Psoas muscle (tissue), 8 donors: ENCODE data around the gene SIGLEC5. TPM values are rescaled to one million over a fixed set of nuclear protein-coding genes. Genes with fewer than 3 reads are reported as not detected.

Source experiments
- ATAC-seq, 4 donors: fragments of 200-7000 bp; cut with Tn5 transposase; one replicate each; pipeline ENCODE4 v1.9.1; 2020; ENCODE audit warnings: moderate library complexity in 3 of 4, mild to moderate bottlenecking in 2 of 4
- DNase-seq, 2 donors: peaks; one replicate each; pipeline ENCODE4 v3.0.0-alpha.2; 2020
- H3K27ac ChIP-seq: fragments of 200-600 bp; one replicate; pipeline ENCODE4 v1.8.0; 2022
- H3K27me3 ChIP-seq, 3 donors: fragments of 200-600 bp in 1 of 3; one replicate each; pipeline versions ENCODE4 v1.6.1 to v1.8.0; 2013 to 2022; ENCODE audit warnings: low read length in 2 of 3, mild to moderate bottlenecking in 2 of 3, moderate library complexity in 1 of 3; ENCODE audit not compliant: insufficient read depth in 3 of 3
- H3K36me3 ChIP-seq, 2 donors: fragments of 200-600 bp in 1 of 2; one replicate each; pipeline versions ENCODE4 v1.6.1 to v1.8.0; 2013 to 2022; ENCODE audit warnings: low read depth in 1 of 2, mild to moderate bottlenecking in 1 of 2, moderate library complexity in 1 of 2; ENCODE audit not compliant: insufficient read depth in 1 of 2
- H3K4me1 ChIP-seq: fragments of 200-600 bp; one replicate; pipeline ENCODE4 v1.8.0; 2022
- H3K4me3 ChIP-seq: fragments of 200-600 bp; one replicate; pipeline ENCODE4 v1.8.0; 2022; ENCODE audit warnings: mild to moderate bottlenecking
- H3K9me3 ChIP-seq: fragments of 200-600 bp; one replicate; pipeline ENCODE4 v1.8.0; 2022
- WGBS, 3 donors: extraction: QIAGEN DNeasy Blood & Tissue Kit; methylation state at CpG; one replicate each; pipeline versions ENCODE4 v1.1.6 to v1.1.7; 2013; 5-methylcytosine and 5-hydroxymethylcytosine counted together
- intact Hi-C, 2 donors: fragments of 100-400 bp; cut with DNase I; formaldehyde crosslinking; loops; one replicate each; pipeline versions ENCODE4 v1.11.0 to v1.14.2; 2022
- polyA plus RNA-seq, 3 donors: library from polyadenylated mRNA; stranded (reverse); fragments of 200-250 nt; gene quantifications; one replicate each; pipeline ENCODE4 v1.2.3, GENCODE V29; 2013
- total RNA-seq, 4 donors: library from RNA; stranded (reverse); fragmentation: NEBNext Ultra II Directional in 2 of 4; extraction: Animal tissue kit (Norgen Biotek cat#: 25700) in 2 of 4; gene quantifications; one replicate each; pipeline versions ENCODE4 v1.2.1 to v1.2.4, GENCODE V29; 2021 to 2023
- TF ChIP-seq, protein P1 (sequence below): fragments of 200-600 bp; IDR thresholded peaks from one replicate; pipeline ENCODE4 v1.8.0; 2022; ENCODE audit warnings: antibody characterized with exemption
- donor health status: healthy with polysubstance abuse.
- donor health status: DM: no; HTN: no; CAD: no; lungs with moderate emphysema.
- donor health status: Bipolar disorder and iron deficiency.
- donor health status: healthy.
- donor health status: DM: yes; HTN: yes; CAD: no.
- donor health status: DM: no; HTN: no; CAD: no.
- donor health status: DM: no; HTN: no; CAD: no.
- donor health status: DM: yes; HTN: yes; CAD: no.

SIGLEC5 gene
- total and polyA plus RNA-seq, 7 donors = 0.01 to 0.65 (median 0.56) TPM; not detected in 4

DNA sequence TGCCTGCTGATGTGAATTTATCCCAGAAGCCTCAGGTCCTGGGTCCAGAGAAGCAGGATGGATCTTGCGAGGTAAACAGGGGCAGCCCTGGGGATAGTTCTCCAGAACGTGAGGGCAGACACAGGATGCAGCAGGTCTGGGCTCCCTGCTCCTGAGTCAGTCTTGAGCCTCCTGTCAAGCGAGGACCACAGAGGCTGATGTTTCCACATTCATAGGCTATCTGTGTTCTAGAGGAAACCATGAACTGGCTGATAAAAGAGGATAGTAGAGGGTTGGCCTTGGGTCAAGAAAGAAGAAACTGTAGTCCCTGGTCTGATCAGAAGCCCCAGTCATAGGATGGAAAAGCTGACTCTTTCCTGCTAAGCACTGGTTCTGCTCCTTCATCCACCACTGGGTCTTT is 56.9 kb downstream of the SIGLEC5 start:
- no peak overlapping the region for H3K4me3 ChIP-seq
- no peak for DNase-seq
- intact Hi-C loops = loop anchor here (2.0 to 5.0 kb wide), 3 partner anchors 19 to 236 kb away; no protein-coding TSS in a partner anchor
- ATAC-seq = no peak
- WGBS, 3 donors = 91 to 96% (median 93%) methylated on average over 3 of the region's 3 CpGs
- peaks cover 0 to 3% (median 0%) of the 10 kb centered on the region in 3 donors for H3K27me3 ChIP-seq
- peaks cover 11% of the 10 kb centered on the region for H3K4me1 ChIP-seq
- TF ChIP-seq, protein P1, sequence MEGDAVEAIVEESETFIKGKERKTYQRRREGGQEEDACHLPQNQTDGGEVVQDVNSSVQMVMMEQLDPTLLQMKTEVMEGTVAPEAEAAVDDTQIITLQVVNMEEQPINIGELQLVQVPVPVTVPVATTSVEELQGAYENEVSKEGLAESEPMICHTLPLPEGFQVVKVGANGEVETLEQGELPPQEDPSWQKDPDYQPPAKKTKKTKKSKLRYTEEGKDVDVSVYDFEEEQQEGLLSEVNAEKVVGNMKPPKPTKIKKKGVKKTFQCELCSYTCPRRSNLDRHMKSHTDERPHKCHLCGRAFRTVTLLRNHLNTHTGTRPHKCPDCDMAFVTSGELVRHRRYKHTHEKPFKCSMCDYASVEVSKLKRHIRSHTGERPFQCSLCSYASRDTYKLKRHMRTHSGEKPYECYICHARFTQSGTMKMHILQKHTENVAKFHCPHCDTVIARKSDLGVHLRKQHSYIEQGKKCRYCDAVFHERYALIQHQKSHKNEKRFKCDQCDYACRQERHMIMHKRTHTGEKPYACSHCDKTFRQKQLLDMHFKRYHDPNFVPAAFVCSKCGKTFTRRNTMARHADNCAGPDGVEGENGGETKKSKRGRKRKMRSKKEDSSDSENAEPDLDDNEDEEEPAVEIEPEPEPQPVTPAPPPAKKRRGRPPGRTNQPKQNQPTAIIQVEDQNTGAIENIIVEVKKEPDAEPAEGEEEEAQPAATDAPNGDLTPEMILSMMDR = no peak
- H3K27ac ChIP-seq = no peak overlapping the region
- H3K9me3 ChIP-seq = no peaks in the 10 kb centered on the region
- H3K36me3 ChIP-seq = peaks cover 2 to 35% of the 10 kb centered on the region in 2 donors

DNA sequence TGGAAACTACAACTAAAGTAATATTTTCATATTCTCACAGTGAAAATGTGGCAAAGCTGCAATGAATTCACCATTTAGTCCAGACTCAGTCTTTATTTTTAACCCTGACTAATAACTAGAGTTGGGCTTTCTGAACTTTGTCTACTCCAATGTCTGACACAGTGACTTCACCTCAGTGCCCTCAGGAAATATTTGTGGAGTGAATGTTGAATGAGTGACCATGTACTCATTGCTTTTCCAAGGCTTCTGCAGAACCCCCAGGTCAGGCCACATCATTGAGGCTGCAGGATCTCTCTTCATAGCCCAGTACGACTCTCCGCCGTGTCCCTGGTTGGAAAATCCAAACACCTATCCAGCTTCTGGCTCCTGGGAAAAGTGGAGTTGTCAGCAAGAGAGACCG is 57.3 kb downstream of the SIGLEC5 start:
- DNase-seq (no peak), ATAC-seq (no peak)
- no peak overlapping the region for H3K4me3 ChIP-seq
- H3K27ac ChIP-seq = no peak overlapping the region
- H3K36me3 ChIP-seq = peaks cover 2 to 33% of the 10 kb centered on the region in 2 donors
- no peaks in the 10 kb centered on the region for H3K9me3 ChIP-seq
- intact Hi-C loops = loop anchor here (2.0 to 5.0 kb wide), 3 partner anchors 20 to 236 kb away; no protein-coding TSS in a partner anchor
- peaks cover 11% of the 10 kb centered on the region for H3K4me1 ChIP-seq
- H3K27me3 ChIP-seq = peaks cover 0 to 4% (median 0%) of the 10 kb centered on the region in 3 donors
- TF ChIP-seq, protein P1 = no peak
- 95 to 98% (median 95%) methylated on average over 4 of the region's 4 CpGs for WGBS, 3 donors

DNA sequence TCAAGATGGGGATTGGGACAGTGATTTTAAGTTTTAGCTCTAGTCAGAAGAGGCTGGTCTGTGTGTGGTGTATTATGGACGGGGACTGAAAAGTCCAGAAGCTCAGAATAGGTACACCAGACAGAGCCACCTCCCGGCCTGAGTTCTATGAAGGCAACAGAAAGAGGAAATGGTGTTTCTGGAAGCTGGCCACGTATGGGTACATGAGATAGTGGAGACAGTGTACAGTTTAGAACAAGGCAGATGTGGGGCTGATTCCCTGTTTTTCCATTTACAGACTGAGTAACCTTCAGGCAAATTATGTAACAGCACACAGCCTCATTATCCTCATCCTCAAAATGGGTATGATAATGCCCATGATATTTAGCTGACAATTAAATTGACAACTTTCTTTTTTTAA is 57.8 kb downstream of the SIGLEC5 start:
- DNase-seq = no peak
- TF ChIP-seq, protein P1 = no peak
- whole genome bisulfite sequencing, 3 donors = 70 to 74% (median 72%) methylated on average over 3 of the region's 3 CpGs
- peaks cover 2 to 33% of the 10 kb centered on the region in 2 donors for H3K36me3 ChIP-seq
- intact Hi-C loops = loop anchor here (2.0 to 5.0 kb wide), 3 partner anchors 20 to 235 kb away; no protein-coding TSS in a partner anchor
- H3K9me3 ChIP-seq = no peaks in the 10 kb centered on the region
- no peak for ATAC-seq
- peaks cover 0 to 9% (median 0%) of the 10 kb centered on the region in 3 donors for H3K27me3 ChIP-seq
- H3K4me3 ChIP-seq = peak overlapping the region; percentile 81
- peaks cover 11% of the 10 kb centered on the region for H3K4me1 ChIP-seq
- H3K27ac ChIP-seq = no peak overlapping the region

DNA sequence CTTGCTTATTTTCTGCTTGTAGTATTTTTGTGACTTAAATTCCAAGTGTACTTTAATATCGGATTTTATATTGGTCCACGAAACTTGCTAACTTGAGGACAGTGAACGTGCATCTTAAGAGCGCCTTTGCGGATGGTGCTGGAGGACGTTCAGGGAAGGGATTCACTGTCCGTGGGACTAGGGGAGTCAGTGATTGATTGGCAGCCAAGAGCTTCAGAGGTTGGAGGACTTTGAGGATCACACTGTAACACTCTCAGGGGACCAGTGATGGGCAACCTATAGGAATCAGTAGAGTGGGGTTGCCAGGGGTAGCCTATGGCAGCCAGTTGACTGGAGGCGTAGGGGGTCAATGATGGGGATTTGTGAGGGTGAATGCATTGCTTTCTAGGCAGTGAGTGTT is 58.6 kb downstream of the SIGLEC5 start:
- WGBS, 3 donors = 3 to 7% (median 7%) methylated on average over 8 of the region's 8 CpGs
- peaks cover 11% of the 10 kb centered on the region for H3K4me1 ChIP-seq
- peaks cover 0 to 13% (median 0%) of the 10 kb centered on the region in 3 donors for H3K27me3 ChIP-seq
- no peak for DNase-seq
- H3K27ac ChIP-seq = peak overlapping the region; percentile 72
- peaks cover 0 to 30% of the 10 kb centered on the region in 2 donors for H3K36me3 ChIP-seq
- intact Hi-C loops = loop anchor here in 1 of 2 donors (5.0 kb wide), 1 partner anchor 234 kb away; no protein-coding TSS in a partner anchor
- ATAC-seq = peak in 1 of 4 donors; percentile 23
- no peaks in the 10 kb centered on the region for H3K9me3 ChIP-seq
- TF ChIP-seq, protein P1 = no peak
- H3K4me3 ChIP-seq = peak overlapping the region; percentile 81
